GM12873 (cell line): ENCODE results near the gene AMMECR1.

ENCODE experiments used
- TF ChIP-seq, protein P1 (sequence below): IDR thresholded peaks from 2 replicates; pipeline ENCODE4 v1.5.1; 2012; ENCODE audit warnings: low read depth, mild to moderate bottlenecking, moderate library complexity, low read length, control low read depth; ENCODE audit not compliant: insufficient read depth; ENCODE audit errors: missing control alignments

The AMMECR1 gene

DNA sequence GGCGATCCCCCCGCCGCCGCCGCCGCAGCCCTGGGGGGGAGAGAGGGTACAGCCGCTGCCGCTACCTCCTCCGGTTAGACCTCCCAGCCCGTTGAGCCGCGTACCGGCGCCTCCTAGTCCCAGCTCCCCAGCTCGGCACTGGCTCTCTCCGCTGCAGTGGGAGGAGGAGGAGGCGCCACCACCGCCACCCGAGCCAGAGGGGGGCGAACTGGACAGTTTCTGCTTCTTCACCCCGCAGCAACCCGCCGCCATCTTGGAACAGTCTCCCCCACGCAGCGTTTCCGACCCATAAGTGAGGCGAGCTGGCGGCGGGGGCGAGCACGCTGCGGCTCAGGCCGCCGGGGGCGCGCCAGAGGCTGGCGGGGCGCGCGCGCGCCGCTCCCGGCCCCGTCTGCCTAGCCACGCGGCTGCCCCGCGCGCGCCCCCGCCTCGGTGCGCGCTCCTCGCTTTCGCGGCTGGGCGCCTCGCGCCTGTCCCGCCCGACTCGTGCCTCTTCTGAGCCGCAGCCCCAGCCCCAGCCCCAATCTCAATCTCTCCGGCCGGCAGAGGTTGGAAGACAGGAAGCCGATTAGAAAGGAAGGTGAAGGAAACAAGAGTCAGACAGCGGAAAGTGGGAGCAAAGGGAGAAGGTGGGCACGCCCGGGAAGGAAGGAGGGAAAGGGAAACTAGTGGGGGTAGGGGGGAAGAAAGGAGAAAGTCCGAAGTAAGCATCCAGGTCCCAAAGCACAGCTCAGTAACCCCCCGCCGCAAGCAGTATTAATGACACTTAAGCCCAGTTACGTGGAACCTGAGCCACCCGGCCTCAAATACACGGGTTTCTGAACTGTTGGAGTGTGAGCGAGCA lies at the start of gene AMMECR1:
TSS of gene AMMECR1 (minus strand) at position 266 of the 844 bp plus-strand sequence. CDS start at position 252, 14 bp downstream.
- TF ChIP-seq, protein P1, sequence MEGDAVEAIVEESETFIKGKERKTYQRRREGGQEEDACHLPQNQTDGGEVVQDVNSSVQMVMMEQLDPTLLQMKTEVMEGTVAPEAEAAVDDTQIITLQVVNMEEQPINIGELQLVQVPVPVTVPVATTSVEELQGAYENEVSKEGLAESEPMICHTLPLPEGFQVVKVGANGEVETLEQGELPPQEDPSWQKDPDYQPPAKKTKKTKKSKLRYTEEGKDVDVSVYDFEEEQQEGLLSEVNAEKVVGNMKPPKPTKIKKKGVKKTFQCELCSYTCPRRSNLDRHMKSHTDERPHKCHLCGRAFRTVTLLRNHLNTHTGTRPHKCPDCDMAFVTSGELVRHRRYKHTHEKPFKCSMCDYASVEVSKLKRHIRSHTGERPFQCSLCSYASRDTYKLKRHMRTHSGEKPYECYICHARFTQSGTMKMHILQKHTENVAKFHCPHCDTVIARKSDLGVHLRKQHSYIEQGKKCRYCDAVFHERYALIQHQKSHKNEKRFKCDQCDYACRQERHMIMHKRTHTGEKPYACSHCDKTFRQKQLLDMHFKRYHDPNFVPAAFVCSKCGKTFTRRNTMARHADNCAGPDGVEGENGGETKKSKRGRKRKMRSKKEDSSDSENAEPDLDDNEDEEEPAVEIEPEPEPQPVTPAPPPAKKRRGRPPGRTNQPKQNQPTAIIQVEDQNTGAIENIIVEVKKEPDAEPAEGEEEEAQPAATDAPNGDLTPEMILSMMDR = no peak

DNA sequence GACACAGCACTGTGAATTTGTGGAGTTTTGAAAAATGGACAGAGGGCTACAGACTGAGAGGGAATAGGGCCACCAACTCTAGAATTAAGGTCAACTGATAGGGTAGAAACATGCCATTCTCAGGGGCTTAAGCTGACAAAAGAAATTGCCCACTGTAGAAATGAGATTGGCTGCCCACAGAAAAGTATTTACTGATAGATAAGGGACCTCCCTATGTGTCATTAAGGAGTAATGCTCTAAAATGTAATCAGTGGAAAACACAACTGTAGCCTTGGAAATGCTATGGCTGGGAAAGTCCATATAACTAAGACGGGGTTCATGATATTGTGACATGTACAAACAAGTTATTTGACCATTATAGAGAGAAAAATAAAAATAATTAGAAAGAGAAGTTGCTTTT lies 45.4 kb upstream of the AMMECR1 start:
- TF ChIP-seq, protein P1 = no peak

DNA sequence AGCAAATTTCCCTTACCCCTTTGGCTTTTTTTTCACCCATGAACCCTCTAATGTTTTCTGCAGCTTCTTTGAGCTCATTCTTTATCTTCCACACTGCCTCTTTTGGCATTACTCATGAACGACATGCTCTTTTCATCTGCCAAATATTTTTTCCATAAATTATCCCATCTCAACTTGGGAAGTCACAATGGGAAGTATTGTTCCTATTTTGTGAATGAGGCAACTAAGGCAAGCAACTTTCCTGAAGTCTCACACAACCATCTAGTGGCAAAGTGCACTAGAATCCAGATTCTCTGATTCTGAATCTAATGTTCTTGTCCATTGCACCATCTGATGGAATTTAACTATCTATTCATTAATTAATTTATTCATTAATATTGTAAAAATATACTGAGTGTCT lies 41.4 kb upstream of the AMMECR1 start:
- TF ChIP-seq, protein P1 = no peak

DNA sequence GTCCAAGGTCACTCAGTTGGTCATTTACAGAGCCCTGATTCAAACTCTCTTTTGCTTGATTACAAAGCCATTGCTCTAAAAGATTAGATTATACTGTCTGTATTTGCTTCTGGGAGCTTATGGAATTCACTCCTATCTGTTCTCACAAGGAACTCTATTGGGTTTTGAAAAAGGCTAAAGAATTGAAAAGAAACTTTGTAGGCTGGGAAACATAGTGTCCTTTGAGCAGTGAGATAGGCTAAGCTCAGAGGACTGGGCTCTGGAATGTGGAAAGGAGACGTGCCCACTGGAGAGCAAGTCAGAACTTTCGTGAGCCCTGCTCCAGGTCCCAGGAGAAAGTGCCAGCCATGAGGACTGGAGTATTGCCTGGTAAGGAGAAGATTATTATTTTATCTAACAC lies 40.7 kb upstream of the AMMECR1 start, which contains the start of gene RTL9:
TSS of gene RTL9 (plus strand) at position 301 of the 400 bp plus-strand sequence. CDS start 91,770 bp downstream, outside the sequence.
- TF ChIP-seq, protein P1 = no peak

DNA sequence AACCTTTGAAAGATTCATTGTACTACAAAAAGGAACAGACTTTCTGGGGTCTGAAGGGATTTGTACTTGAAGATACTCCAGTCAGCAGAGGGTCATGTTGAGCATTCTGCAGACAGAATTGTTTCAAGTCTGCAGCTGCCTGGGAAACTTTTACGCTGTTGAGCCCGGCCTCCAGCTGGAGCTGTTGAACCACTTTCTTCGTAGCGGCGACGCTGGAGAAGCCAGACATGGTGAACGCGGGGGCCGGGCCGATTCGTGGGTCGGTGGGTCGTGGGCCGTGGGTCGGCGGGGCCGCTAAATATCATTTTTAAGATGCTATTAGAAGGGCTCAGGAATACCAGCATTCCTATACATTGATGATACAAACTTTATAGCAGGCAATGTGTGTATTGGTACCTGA lies 28.8 kb upstream of the AMMECR1 start:
- TF ChIP-seq, protein P1 = no peak

DNA sequence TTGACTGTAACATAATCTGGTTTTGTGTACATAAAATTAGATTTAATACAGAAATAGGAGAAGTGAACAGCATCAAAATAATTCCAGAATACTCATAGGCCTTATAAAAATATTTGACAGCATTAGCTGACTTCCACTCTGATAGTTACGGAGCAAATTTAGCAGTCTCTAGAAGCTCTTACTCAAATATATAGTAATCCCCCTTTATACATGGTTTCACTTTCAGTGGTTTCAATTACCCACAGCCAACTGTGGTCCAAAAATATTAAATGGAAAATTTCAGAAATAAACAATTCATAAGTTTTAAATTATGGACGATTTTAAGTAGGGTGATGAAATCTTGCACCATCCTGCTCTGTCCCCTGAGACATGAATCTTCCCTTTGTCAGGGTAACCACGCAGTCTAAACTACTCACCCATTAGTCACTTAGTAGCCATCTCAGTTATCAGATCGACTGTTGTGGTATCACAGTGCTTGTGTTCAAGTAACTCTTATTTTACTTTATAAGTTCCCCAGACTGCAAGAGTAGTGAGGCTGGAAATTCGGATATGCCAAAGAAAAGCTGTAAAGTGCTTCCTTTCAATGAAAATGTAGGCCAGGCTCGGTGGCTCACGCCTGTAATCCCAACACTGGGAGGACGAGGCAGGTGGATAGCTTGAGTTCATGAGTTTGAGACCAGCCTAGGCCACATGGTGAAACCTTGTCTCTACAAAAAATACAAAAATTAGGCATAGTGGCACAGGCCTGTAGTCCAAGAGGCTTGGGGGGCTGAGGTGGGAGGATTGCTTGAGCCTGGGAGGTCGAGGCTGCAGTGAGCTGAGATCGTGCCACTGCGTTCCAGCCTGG lies 23.5 kb upstream of the AMMECR1 start:
- TF ChIP-seq, protein P1 = no peak

DNA sequence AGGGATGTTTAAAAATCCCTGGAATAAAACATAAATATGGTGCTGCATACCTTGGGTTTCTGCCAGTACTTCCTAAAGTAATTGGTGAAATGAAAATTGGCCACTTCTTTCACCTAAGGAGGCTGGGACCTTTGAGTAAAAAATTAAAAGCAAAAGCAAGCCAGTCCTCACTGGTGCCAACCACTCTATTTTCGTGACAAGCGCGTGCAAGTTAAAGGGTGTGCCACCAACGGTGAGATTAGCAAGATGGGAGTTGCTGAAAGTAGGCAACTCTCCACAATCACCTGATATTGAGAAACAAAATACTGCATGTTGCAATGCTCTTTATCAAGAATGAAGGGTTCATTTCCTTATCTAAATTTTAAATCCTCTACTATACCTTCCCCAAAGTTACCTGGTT lies 21.1 kb upstream of the AMMECR1 start:
- TF ChIP-seq, protein P1 = no peak
